HG03060 (cell line): ENCODE results near the gene KRTAP10-12.

Experiments used
- ATAC-seq: cut with Tn5 transposase; IDR thresholded peaks from one replicate; pipeline ENCODE4 v1.9.1; 2021; ENCODE audit warnings: low read depth, moderate number of reproducible peaks; ENCODE audit not compliant: unreplicated experiment

The KRTAP10-12 gene

GRCh38 chr21:44696572-44696971, 400 bp upstream of the KRTAP10-12 start:
- no peak for ATAC-seq

DNA sequence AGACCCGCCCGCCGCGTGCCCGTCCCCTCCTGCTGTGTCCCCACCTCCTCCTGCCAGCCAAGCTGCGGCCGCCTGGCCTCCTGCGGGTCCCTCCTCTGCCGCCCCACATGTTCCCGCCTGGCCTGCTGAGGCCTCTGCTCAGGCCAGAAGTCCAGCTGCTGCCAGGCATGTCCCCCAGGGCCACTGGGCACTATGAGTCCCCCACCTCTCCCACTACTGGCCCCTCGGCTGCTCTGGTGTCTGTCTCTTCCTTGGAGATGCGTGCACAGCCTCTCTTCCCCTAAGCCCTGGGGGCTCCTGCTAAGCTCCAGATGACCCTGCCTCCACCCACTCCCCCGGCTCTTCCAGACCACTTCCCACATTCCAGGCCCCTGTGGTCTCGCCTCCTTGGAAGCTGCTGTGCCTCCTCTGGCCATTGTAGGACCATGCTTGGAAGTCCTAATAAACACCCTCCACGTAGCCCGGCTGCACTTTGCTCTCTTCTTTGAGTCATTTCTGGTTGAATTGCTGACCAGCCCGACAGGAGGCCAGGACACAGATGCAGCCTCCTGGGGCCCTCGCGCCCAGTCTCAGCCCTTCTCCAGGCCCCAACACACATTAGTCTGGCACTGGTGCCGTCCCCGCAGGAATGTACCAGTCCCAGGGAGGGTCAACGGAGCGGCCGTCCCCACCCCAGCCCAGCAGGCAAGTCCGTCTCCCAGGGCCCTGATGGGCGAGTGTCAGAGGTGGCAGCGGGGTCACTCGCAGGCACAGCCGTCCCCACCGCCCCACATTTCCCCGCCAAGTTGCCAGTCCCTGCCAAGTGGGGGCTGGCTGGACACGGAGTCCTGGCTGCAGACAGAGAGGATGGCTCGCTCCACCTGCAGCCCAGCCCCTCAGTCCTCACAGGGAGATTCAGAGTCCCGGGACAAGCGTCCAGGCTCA, 1.1 kb downstream of the KRTAP10-12 start:
- no peak for ATAC-seq

DNA sequence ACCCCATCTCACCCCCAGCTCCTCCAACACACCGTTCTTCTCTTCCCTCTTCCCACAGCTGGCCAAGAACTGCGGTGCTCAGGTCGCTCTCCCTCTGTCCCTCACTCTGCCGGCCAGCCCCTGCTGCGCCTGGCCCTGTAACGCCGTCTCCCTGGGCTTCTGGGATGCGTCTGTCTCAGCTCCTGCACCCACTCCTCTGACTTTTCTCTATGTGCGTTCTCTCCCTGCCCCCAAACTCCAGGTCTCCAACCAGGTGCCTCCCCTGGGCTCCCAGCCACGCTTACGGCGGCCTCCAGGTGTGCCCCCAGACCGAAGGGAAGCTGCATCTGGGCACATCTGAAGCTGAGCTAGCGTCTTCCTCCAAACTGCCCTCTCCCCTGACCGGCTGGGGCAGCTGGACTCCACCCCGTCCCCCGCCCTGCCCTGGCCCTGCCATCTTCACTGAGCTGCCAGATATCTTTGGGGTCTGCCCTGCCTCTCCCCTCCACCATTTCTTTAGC, 2.6 kb downstream of the KRTAP10-12 start:
- no peak for ATAC-seq

GRCh38 chr21:44700101-44701022, 3.4 kb downstream of the KRTAP10-12 start:
- no peak for ATAC-seq

GRCh38 chr21:44701023-44701400, 4.0 kb downstream of the KRTAP10-12 start:
- no peak for ATAC-seq

GRCh38 chr21:44701541-44701940, 4.6 kb downstream of the KRTAP10-12 start:
- no peak for ATAC-seq

GRCh38 chr21:44702111-44702972, 5.4 kb downstream of the KRTAP10-12 start:
- ATAC-seq: no peak

DNA sequence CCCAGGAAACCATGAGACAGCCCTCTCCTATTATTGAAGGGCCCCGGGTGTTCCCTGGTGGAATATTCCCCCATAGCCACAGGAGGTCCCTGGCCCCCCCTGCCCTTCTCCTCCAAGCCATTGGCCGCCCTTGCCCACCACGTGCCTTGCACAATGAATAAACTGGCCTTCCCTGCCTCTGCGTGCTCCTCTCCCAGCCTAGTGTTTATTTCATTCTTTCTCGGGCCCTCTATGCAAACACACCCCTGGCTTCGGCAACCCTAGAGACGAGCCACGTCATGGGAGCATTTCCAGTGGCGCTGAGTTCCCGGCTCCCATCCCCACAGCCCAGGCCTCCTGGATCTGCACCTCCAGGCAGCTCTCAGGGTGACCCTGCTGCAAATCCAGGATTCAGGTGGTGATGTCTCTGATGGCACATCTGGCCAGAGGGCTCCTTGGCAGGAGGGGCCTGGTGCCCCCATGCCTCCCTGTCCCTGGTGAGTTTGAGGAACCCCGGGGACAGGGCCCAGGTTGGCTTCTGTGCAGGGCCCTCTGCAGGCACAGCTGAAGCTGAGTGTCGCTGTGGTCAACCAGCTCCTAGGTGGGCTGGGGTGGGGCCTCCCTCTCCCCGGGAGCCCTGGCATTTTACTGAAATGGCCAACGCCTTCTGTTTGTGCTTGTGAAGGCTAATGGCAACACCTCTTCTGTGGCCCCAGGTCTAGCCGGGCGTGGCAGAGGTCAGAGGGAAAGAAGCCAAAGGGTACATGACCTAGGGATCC, 6.2 kb downstream of the KRTAP10-12 start:
- ATAC-seq: no peak

GRCh38 chr21:44703731-44704635, 7.0 kb downstream of the KRTAP10-12 start:
- ATAC-seq: no peak

GRCh38 chr21:44704636-44705001, 7.6 kb downstream of the KRTAP10-12 start:
- no peak for ATAC-seq

GRCh38 chr21:44706026-44706705, 9.2 kb downstream of the KRTAP10-12 start:
- no peak for ATAC-seq

DNA sequence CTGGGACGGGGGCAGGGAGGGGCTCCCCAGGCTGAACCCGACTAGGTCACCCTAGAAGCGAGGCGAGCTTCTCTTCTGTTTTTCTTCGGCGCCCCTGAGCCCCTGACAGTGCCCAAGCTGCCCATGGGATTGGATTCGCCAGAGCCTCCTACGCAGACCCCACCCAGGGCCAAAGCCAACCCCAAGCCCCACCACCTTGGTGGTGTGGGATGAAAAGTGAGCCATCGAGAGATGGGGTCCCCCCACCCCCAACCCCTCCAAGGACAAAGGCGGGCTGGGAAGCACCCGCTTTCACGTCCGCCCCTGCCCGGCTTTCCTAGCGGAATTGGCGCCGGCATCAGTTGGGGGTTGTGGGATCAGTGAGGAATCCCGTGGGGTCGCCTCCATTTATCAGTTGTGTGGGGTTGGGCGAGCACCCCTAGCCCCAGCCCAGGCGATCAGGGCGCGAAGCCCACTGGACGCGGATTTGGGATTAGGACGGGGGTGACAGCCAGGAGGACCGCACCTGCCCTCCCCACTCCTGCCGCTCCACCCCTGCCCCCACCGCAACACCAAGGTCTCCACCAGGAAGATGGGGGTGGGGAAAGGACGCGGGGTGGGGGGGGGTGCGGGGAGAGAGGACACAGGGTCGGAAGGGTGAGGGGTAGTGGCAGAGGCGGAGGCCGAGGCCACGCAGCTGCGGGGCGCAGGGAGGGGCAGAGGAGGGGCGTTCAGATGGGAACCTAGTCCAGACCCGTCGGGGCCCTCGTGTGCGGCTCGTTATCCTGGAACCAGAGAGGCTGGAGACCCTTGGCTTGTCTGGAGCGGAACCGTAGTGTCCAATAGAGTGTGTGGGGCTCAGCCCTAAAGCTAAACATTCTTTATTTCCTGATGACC, 10.0 kb downstream of the KRTAP10-12 start:
- ATAC-seq: no peak

DNA sequence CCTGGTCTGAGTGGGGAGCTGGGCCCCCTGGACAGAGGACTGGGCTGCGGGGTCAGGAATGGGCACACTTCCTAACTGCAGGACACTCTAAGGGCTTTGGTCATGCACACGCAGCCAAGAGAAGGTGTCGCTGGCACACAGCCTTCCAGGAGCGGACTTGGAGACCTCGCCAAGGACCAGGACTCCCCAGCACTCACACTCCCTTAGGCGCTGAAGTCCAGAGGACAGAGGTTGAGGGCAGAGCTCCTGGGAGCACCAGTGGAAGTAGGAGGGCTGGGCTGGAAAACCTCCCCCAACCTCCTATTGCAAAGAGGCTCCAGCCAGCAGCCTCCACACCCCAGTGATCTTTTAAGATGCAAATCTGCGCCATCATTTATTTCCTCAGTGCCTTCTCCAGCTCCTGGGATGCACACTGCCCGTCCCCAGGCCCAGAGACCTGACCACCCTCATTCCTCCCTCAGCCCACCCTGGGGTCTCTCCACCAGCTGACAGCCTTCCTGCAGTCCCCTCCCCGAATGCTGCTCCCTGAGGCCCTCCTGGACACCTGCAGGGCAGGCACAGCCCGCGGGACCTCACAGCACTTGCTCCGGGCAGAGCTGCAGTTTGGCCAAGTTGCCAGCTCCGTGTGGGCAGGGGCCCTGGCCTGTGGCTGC, 11.4 kb downstream of the KRTAP10-12 start:
- ATAC-seq: no peak

DNA sequence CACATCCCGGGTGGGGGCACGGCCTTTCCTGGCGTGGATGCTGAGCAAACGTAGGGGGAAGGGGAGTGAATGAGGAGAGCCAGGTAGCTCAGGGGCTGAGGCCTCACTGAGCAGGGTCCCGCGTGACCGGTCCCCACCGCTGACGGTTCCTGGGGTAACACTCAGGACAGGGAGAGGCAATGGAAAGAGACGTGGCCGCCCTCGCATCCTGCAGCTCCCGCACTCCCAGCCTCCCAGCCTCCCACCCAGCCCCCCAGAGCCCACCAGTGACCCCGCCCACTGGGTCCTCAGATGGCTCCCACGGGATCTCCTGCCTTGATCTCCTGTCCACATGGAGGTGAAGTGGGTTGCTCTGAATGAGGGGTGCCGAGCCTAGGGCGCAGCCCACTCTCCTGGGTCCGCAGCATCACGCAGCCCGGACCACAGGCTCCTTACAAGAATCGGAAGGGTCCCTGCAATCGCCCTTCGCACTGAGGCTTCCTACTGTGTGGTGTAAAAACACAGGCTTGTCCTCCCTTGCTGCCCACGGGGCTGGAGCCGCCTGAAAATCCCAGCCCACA, 12.0 kb downstream of the KRTAP10-12 start:
- ATAC-seq: no peak

- no peak for ATAC-seq
Observed at GRCh38 chr21:44709426-44710293, 12.7 kb downstream of the KRTAP10-12 start.
